GM12865 (cell line): Measurements from ENCODE around the gene MKLN1.

Experiments
- DNase-seq: peaks from one replicate; pipeline ENCODE4 v3.0.0; 2010; ENCODE audit warnings: low read depth
- H3K4me3 ChIP-seq: 2 replicates; pipeline ENCODE4 v1.5.1; 2011; ENCODE audit warnings: mild to moderate bottlenecking, low read depth, low read length, control low read depth
- CTCF ChIP-seq: IDR thresholded peaks from 2 replicates; pipeline ENCODE4 v1.5.1; 2011; ENCODE audit warnings: low read length, control low read depth, low read depth, inconsistent platforms; ENCODE audit not compliant: insufficient read depth; ENCODE audit errors: missing control alignments

MKLN1 gene

GRCh38 chr7:131289051-131289450 lies 38.6 kb upstream of the MKLN1 start:
- DNase-seq = no peak
- no peak overlapping the region for H3K4me3 ChIP-seq
- TF ChIP-seq CTCF = no peak

GRCh38 chr7:131292141-131292905 lies 35.4 kb upstream of the MKLN1 start:
- DNase-seq = no peak
- H3K4me3 ChIP-seq = no peak overlapping the region
- TF ChIP-seq CTCF = no peak

GRCh38 chr7:131293018-131293417 lies 34.7 kb upstream of the MKLN1 start:
- TF ChIP-seq CTCF = no peak
- DNase-seq = no peak
- H3K4me3 ChIP-seq = no peak overlapping the region

- no peak overlapping the region for H3K4me3 ChIP-seq
- no peak for TF ChIP-seq CTCF
- no peak for DNase-seq
Observed at GRCh38 chr7:131294553-131294952, 33.1 kb upstream of the MKLN1 start.

GRCh38 chr7:131298608-131298992 lies 29.1 kb upstream of the MKLN1 start:
- no peak overlapping the region for H3K4me3 ChIP-seq
- DNase-seq = no peak
- TF ChIP-seq CTCF = no peak

GRCh38 chr7:131299074-131299473 lies 28.6 kb upstream of the MKLN1 start:
- TF ChIP-seq CTCF = no peak
- no peak overlapping the region for H3K4me3 ChIP-seq
- DNase-seq = no peak

- no peak for DNase-seq
- H3K4me3 ChIP-seq = no peak overlapping the region
- TF ChIP-seq CTCF = no peak
Observed at GRCh38 chr7:131300078-131300477, 27.6 kb upstream of the MKLN1 start.
